GM21447 (cell line): ENCODE measurements around the gene ANKRD13C.

ENCODE experiments used
- ATAC-seq: cut with Tn5 transposase; IDR thresholded peaks from one replicate; pipeline ENCODE4 v1.9.1; 2021; ENCODE audit not compliant: unreplicated experiment

ANKRD13C gene

DNA sequence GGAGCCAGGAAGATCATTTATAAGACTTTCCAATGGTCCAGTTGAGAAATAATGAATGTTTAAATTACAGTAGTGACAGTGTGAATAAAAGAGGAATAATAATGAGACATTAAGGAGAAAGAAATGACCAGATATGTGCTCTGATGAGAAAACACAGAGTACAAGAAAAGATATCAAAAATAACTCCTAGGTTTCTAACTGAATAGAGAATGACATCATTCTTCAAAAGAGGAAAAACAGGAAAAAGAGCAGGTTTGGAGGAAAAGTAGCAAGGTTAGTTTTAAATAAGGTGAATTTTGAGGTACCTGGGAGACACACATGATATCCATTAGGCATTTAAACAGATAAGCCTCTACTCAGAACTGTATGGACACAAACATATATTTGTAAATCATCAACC is 55.0 kb downstream of the ANKRD13C start:
- ATAC-seq, result no peak

DNA sequence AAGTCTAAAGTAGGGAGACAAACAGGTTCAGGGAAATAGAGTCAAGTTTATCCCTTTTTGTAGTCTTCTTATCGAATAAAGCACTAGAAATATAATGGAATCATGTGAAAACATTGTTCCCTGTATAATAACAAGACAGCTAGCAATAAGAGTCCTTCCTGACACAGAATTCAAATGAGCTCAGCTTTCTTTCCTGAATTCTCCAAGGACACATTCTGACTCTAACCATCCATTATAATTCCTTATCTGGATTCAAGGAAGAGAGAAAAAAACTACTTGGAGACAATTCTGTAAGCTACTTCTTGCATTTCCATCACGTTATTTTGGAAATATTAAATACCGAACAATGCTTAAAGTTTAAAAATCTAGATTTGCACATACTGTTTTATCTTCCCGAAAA is 58.8 kb downstream of the ANKRD13C start:
- no peak for ATAC-seq

DNA sequence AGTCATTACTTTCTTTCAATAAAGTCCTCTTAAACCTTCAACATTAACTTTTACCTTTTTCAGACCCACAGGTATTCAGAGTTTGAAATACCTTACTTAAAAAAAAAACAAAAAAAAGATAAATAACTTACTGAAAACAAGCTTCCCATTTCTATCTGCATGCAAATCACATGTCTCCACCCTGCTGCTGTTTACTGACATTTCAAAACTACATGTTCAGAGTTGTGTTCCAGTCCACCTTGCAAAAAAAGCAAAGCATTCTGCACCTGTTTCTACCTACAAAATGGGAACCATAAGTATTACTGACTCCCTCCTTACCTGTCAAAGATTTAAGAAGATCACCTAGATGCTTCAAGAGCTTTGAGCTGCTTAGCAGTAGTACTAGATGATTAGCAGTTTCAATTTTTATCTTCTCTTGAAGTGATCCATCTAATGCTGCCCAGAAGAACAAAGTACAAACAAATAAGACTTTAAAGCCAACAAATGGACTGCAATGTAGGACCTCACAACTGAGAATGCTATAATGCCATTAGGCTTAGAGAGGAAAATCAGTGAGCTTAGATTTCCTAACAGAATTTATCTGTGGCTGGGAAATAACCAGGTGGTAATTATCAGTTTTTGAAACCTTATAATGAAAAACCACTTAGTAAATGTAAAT is 61.2 kb downstream of the ANKRD13C start:
- no peak for ATAC-seq

DNA sequence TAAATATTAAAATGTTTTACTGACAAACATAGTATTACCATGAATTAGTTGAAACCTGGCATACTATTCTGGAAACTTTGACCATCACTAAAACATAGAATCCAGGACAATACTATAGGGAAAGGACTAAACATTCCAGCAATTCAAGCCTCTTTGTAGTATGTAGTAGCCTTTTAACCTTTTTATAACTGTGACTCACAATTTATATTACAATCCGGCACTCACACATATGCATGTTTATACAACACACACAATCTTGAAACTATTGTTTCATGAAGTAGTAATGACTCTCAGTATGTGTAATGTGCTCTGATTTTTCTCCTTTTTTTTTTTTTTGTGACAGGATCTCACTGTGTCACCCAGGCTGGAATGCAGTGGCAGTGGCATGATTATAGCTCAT is 64.3 kb downstream of the ANKRD13C start:
- no peak for ATAC-seq

GRCh38 chr1:70288166-70288565 is 66.4 kb downstream of the ANKRD13C start:
- no peak for ATAC-seq

DNA sequence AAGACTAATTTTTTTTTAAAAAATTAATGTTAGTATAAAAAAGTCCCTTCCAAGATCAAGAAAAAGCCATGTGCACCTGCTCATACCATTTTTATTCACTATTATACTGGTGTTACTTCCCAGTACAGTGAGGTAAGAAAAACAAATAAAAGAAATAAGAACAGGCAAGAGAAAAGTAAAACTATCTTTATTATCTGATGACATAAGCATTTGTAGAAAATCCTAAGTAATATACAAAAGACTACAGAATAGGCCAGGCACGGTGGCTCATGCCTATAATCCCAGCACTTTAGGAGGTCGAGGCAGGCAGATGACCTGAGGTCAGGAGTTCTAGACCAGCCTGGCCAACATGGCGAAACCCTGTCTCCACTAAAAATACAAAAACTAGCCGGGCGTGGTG is 68.1 kb downstream of the ANKRD13C start:
- no peak for ATAC-seq

- no peak for ATAC-seq
These were observed 70.2 kb downstream of the ANKRD13C start for GRCh38 chr1:70284366-70284765.

GRCh38 chr1:70278710-70279109 is 75.8 kb downstream of the ANKRD13C start:
- ATAC-seq, result no peak

DNA sequence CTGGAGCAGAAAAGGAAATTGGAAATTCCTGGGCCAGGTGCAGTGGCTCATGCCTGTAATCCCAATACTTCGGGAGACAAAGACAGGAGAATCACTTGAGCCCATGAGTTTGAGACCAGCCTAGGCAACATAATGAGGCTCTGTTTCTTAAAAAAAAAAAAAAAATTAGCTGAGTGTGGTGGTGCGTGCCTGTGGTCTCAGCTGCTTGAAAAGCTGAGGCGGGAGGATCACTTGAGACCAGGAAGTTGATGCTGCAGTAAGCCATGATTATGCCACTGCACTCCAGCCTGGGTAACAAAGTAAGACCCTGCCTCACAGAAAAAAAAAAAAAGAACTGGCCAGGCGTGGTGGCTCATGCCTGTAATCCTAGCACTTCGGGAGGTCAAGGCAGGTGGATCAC is 76.6 kb downstream of the ANKRD13C start:
- no peak for ATAC-seq

DNA sequence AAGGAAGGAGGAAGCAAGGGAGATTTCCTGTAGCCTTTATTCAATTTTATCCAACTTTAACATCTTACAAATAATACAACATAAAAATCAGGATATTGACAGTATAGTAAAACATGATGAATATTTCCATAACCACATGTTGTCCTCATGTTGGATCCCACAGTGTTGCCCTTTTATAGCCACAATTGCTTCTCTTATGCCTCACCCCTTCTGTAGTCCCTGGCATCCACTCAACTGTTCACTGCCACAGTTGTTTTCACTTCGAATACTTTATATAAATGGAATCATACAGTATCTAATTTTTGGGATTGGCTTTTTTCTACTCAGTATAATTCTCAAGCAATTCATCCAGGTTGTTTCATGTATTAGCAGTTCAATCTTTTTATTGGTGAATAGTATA is 88.6 kb downstream of the ANKRD13C start:
- ATAC-seq, result no peak

GRCh38 chr1:70264839-70265238 is 89.7 kb downstream of the ANKRD13C start:
- ATAC-seq, result no peak

DNA sequence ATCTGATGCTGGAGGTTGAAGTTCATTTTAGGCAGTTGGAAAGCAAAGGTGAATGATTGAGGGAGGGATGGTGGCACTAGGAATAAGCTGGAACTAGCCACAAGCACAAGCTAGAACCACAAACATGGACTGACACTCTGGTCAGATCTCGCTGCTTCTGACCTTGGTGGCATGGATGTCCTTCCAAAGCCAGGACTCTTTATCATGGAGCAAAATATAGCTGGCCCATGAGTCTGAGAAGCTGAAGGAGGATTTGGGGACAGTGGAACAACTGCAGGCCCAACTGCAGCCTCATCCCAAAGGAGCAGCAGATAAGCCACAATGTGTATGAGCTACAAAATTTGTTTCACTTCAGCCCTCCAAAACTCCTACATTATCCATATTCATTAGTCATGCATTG is 97.9 kb downstream of the ANKRD13C start:
- ATAC-seq, result no peak

GRCh38 chr1:70248729-70249128 is 105.8 kb downstream of the ANKRD13C start:
- no peak for ATAC-seq

GRCh38 chr1:70247768-70248167 is 106.8 kb downstream of the ANKRD13C start:
- ATAC-seq, result no peak

GRCh38 chr1:70247122-70247521 is 107.4 kb downstream of the ANKRD13C start:
- ATAC-seq, result no peak

DNA sequence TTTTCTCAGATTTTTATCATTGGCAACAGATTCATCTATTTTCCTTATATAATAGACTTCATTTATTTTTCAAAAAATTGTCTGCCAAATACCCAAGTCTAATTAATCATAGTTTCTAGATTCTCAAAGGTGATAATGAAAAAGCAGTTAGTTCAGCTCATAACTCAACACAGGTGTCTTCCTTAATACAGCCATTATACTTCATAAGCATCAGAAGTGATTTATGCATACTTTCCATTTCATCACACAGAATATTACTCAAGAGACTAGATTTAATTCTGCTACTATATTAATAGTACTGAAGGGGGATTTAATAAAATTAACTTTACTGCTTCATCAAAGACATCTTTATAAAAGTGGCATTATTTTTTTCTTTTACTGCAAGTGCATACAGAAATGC is 114.6 kb downstream of the ANKRD13C start:
- ATAC-seq, result no peak

- no peak for ATAC-seq
These were observed 119.8 kb downstream of the ANKRD13C start for GRCh38 chr1:70234733-70235132.

- ATAC-seq, result no peak
These were observed 123.0 kb downstream of the ANKRD13C start for GRCh38 chr1:70231475-70231874.

DNA sequence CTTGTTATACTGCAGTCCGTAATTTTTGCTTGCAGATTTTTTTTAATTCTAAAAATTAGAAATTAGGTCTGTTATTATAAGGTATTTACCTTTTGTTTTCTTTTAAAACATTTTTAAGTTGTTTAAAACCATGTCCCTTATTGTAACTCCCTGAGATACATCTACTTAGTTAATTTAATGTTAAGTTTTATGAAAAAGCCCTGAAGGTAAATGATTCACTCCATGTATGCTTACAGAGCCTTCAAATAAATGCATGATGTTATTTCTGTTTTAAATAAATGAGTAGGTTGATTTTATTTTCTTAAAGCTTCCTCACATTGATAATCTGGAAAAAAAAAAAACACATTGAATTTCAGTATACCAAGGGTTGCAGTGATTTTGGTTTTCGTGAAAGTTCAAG is 125.9 kb downstream of the ANKRD13C start:
- ATAC-seq, result no peak

GRCh38 chr1:70227439-70227838 is 127.1 kb downstream of the ANKRD13C start:
- peak; percentile 54 for ATAC-seq

GRCh38 chr1:70224954-70225353 is 129.6 kb downstream of the ANKRD13C start:
- ATAC-seq, result no peak

DNA sequence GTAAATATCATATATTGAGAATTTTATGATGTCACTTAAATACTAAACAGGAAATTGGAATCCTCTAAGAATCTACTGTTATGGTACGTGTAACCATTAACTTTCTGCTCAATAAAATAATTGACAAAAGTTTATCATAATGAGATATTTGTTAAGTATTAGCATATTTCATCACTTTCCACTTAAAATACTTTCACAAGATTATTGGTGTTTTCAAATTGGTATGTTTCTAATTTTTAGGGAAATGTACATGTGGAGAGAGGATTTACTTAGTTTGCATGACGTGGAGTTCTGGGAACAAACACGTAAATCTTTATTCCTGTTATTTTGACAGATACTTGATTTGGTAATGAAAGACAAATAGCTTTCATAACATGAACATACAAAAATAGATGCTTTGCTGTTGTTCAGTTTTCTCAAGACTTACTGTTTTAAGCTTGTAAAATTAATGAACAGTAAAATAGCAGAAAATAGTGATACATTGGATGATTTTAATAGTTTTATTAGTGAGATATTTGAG is 131.7 kb downstream of the ANKRD13C start:
- no peak for ATAC-seq
